HepG2 (cell line): ENCODE measurements around the gene SMYD1. TPM values are rescaled to one million over a fixed set of nuclear protein-coding genes. Genes with fewer than 3 reads are reported as not detected.

Experiments used
- ARID2 ChIP-seq: sonication (generic); formaldehyde crosslinking; IDR thresholded peaks from 2 replicates; pipeline ENCODE4 v1.8.1; 2022; ENCODE audit warnings: mild to moderate bottlenecking, missing genetic modification reagents, borderline replicate concordance
- DPF2 ChIP-seq: sonication (generic); formaldehyde crosslinking; IDR thresholded peaks from 2 replicates; pipeline ENCODE4 v1.4.0; 2020; ENCODE audit warnings: mild to moderate bottlenecking, low read depth, missing genetic modification reagents, borderline replicate concordance
- FOXM1 ChIP-seq: sonication (generic); formaldehyde crosslinking; IDR thresholded peaks from 2 replicates; pipeline ENCODE4 v1.5.0; 2020; ENCODE audit warnings: missing genetic modification reagents
- KLF13 ChIP-seq: sonication (generic); formaldehyde crosslinking; IDR thresholded peaks from 2 replicates; pipeline ENCODE4 v1.4.0; 2020; ENCODE audit warnings: mild to moderate bottlenecking, missing genetic modification reagents
- MXD4 ChIP-seq: IDR thresholded peaks from 2 replicates; pipeline ENCODE4 v1.6.1; 2016; ENCODE audit warnings: mild to moderate bottlenecking, missing biosample characterization, missing genetic modification reagents
- NCOA5 ChIP-seq: sonication (generic); formaldehyde crosslinking; IDR thresholded peaks from 2 replicates; pipeline ENCODE4 v1.4.0; 2020; ENCODE audit warnings: missing genetic modification reagents
- RFX1 ChIP-seq: fragments of 450-650 bp; IDR thresholded peaks from 2 replicates; pipeline ENCODE4 v1.6.1; 2017
- RFX3 ChIP-seq: IDR thresholded peaks from 2 replicates; pipeline ENCODE4 v1.6.1; 2016; ENCODE audit warnings: missing biosample characterization, missing genetic modification reagents
- RORA ChIP-seq: sonication (generic); formaldehyde crosslinking; IDR thresholded peaks from 2 replicates; pipeline ENCODE4 v1.5.0; 2020; ENCODE audit warnings: mild to moderate bottlenecking, missing genetic modification reagents, moderate library complexity
- TARDBP ChIP-seq: sonication (generic); formaldehyde crosslinking; IDR thresholded peaks from 2 replicates; pipeline ENCODE4 v1.8.0; 2022; ENCODE audit warnings: mild to moderate bottlenecking, missing genetic modification reagents
- TCF12 ChIP-seq, 2 experiments: fragments of 450-650 bp in 1 of 2; sonication (generic) in 1 of 2; formaldehyde crosslinking in 1 of 2; IDR thresholded peaks; 2 replicates each; pipeline versions ENCODE4 v1.6.1 to v1.8.0; 2017 to 2022; ENCODE audit warnings: antibody characterized with exemption in 1 of 2, mild to moderate bottlenecking in 1 of 2, missing genetic modification reagents in 1 of 2, moderate library complexity in 1 of 2
- TSC22D2 ChIP-seq: sonication (generic); formaldehyde crosslinking; IDR thresholded peaks from 2 replicates; pipeline ENCODE4 v1.5.1; 2020; ENCODE audit warnings: missing genetic modification reagents, mild to moderate bottlenecking, borderline replicate concordance
- ZBTB20 ChIP-seq: sonication (generic); formaldehyde crosslinking; IDR thresholded peaks from 2 replicates; pipeline ENCODE4 v1.8.1; 2023; ENCODE audit warnings: missing genetic modification reagents, low read depth, mild to moderate bottlenecking, borderline replicate concordance
- ZNF652 ChIP-seq: IDR thresholded peaks from 2 replicates; pipeline ENCODE4 v1.6.1; 2016; ENCODE audit warnings: low read depth, borderline replicate concordance
- ZNF879 ChIP-seq: sonication (generic); formaldehyde crosslinking; IDR thresholded peaks from 2 replicates; pipeline ENCODE4 v1.8.1; 2023; ENCODE audit warnings: missing genetic modification reagents
- polyA plus RNA-seq, 8 experiments: library from polyadenylated mRNA; depleted of rRNA in 3 of 8; stranded (reverse) in 7 of 8; unstranded in 1 of 8; fragments of >200 nt; fragmentation: Illumina TruSeq in 4 of 8; extraction: Trizol in 4 of 8; gene quantifications; 2 replicates each; pipeline versions ENCODE4 v1.2.1 to v1.2.3, GENCODE V29; 2011 to 2016; ENCODE audit warnings: low read depth in 4 of 8, missing spikeins in 1 of 8, mixed read lengths in 1 of 8; ENCODE audit not compliant: insufficient read depth in 1 of 8
- total RNA-seq, 5 experiments: library from RNA; depleted of rRNA; stranded (reverse); fragments of >200 nt; fragmentation: Illumina TruSeq; extraction: Trizol; gene quantifications; 2 replicates each; pipeline ENCODE4 v1.2.3, GENCODE V29; 2016; ENCODE audit warnings: low read depth in 1 of 5
- TF ChIP-seq, protein P1 (sequence below): sonication (generic); formaldehyde crosslinking; IDR thresholded peaks from 2 replicates; pipeline ENCODE4 v1.5.0; 2020; ENCODE audit warnings: missing genetic modification reagents
- TF ChIP-seq, protein P2 (sequence below): fragments of 450-650 bp; IDR thresholded peaks from 2 replicates; pipeline ENCODE4 v1.6.1; 2017; ENCODE audit warnings: mild to moderate bottlenecking
- TF ChIP-seq, protein P3 (sequence below): sonication (generic); formaldehyde crosslinking; IDR thresholded peaks from 2 replicates; pipeline ENCODE4 v1.8.1; 2023; ENCODE audit warnings: mild to moderate bottlenecking, inconsistent platforms, moderate library complexity, missing genetic modification reagents, borderline replicate concordance
- TF ChIP-seq, protein P4 (sequence below): sonication (generic); formaldehyde crosslinking; IDR thresholded peaks from 2 replicates; pipeline ENCODE4 v1.5.1; 2020; ENCODE audit warnings: mild to moderate bottlenecking, missing genetic modification reagents, moderate library complexity

Gene SMYD1
- total and polyA plus RNA-seq, 2 of the 13 experiments (the other 11 are each of a cell fraction or from before 2014, with no cell fraction given), result not detected

DNA sequence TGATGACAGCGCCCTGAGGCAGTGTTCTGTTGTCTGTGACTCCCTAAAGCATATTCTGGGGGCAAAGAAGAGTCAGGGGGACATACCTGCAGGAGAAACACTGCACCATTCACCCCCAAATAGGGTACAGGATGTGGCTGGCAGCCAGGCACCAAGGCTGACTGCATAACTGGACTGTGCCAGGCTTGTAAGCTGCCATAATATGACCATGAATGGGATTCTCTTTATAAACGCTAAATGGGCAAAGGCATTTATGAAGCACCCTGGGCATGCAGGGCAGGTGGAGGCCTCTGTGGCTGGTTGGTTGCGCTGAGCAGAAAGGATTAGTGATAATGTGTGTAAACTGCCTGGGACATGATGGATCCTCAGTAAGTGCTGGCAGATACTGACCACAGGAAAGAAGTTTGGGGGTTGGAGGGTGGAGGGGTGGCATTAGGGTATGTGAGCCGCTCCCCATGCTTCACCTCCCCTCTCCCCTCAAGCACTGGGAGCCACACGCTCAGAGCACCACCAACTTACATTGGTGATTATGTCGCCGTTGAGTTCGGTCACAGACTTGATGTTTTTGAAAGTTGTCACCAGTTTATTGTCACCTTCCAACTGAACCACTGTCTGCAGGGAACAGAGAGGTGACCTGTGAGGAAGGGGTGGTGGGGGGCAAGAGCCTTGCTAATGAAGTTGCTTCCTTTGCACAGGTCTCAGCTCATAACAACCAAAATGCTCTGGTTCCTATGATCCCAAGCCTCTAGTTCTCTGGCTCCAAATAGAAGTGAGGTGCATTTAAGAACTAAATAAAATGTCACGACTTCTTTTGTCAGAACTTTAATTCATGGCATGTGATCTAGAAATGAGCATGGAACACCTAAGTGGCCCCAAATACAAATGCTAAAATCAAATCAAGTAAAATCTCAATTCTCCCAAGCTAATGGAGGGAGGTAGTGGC, 56.6 kb downstream of the SMYD1 start (continued):
- TF ChIP-seq TCF12 (IDR thresholded peaks at IDR 0.05), result no peak
- TF ChIP-seq TCF12 (CRISPR knock-in tag; IDR thresholded peaks at IDR 0.05), result no peak
- no peak for TF ChIP-seq ZNF652 (CRISPR knock-in tag)
- peak; percentile 64; the same call in 1 of the 2 replicates for TF ChIP-seq ARID2 (CRISPR knock-in tag)
- TF ChIP-seq RORA (CRISPR knock-in tag), result no peak
- TF ChIP-seq, protein P1, sequence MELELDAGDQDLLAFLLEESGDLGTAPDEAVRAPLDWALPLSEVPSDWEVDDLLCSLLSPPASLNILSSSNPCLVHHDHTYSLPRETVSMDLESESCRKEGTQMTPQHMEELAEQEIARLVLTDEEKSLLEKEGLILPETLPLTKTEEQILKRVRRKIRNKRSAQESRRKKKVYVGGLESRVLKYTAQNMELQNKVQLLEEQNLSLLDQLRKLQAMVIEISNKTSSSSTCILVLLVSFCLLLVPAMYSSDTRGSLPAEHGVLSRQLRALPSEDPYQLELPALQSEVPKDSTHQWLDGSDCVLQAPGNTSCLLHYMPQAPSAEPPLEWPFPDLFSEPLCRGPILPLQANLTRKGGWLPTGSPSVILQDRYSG (CRISPR knock-in tag), result no peak
- TF ChIP-seq FOXM1 (CRISPR knock-in tag), result no peak
- no peak for TF ChIP-seq NCOA5
- TF ChIP-seq RFX1, result no peak
- no peak for TF ChIP-seq ZBTB20
- TF ChIP-seq, protein P2, sequence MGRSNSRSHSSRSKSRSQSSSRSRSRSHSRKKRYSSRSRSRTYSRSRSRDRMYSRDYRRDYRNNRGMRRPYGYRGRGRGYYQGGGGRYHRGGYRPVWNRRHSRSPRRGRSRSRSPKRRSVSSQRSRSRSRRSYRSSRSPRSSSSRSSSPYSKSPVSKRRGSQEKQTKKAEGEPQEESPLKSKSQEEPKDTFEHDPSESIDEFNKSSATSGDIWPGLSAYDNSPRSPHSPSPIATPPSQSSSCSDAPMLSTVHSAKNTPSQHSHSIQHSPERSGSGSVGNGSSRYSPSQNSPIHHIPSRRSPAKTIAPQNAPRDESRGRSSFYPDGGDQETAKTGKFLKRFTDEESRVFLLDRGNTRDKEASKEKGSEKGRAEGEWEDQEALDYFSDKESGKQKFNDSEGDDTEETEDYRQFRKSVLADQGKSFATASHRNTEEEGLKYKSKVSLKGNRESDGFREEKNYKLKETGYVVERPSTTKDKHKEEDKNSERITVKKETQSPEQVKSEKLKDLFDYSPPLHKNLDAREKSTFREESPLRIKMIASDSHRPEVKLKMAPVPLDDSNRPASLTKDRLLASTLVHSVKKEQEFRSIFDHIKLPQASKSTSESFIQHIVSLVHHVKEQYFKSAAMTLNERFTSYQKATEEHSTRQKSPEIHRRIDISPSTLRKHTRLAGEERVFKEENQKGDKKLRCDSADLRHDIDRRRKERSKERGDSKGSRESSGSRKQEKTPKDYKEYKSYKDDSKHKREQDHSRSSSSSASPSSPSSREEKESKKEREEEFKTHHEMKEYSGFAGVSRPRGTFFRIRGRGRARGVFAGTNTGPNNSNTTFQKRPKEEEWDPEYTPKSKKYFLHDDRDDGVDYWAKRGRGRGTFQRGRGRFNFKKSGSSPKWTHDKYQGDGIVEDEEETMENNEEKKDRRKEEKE, result no peak
- TF ChIP-seq, protein P3, sequence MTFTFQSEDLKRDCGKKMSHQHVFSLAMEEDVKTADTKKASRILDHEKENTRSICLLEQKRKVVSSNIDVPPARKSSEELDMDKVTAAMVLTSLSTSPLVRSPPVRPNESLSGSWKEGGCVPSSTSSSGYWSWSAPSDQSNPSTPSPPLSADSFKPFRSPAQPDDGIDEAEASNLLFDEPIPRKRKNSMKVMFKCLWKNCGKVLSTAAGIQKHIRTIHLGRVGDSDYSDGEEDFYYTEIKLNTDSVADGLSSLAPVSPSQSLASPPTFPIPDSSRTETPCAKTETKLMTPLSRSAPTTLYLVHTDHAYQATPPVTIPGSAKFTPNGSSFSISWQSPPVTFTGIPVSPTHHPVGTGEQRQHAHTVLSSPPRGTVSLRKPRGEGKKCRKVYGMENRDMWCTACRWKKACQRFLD, result no peak
- no peak for TF ChIP-seq ZNF879 (CRISPR knock-in tag)
- TF ChIP-seq, protein P4, sequence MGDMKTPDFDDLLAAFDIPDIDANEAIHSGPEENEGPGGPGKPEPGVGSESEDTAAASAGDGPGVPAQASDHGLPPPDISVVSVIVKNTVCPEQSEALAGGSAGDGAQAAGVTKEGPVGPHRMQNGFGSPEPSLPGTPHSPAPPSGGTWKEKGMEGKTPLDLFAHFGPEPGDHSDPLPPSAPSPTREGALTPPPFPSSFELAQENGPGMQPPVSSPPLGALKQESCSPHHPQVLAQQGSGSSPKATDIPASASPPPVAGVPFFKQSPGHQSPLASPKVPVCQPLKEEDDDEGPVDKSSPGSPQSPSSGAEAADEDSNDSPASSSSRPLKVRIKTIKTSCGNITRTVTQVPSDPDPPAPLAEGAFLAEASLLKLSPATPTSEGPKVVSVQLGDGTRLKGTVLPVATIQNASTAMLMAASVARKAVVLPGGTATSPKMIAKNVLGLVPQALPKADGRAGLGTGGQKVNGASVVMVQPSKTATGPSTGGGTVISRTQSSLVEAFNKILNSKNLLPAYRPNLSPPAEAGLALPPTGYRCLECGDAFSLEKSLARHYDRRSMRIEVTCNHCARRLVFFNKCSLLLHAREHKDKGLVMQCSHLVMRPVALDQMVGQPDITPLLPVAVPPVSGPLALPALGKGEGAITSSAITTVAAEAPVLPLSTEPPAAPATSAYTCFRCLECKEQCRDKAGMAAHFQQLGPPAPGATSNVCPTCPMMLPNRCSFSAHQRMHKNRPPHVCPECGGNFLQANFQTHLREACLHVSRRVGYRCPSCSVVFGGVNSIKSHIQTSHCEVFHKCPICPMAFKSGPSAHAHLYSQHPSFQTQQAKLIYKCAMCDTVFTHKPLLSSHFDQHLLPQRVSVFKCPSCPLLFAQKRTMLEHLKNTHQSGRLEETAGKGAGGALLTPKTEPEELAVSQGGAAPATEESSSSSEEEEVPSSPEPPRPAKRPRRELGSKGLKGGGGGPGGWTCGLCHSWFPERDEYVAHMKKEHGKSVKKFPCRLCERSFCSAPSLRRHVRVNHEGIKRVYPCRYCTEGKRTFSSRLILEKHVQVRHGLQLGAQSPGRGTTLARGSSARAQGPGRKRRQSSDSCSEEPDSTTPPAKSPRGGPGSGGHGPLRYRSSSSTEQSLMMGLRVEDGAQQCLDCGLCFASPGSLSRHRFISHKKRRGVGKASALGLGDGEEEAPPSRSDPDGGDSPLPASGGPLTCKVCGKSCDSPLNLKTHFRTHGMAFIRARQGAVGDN (CRISPR knock-in tag), result 0 out of 2 replicates have a peak, but pooled peaks have one; percentile 20
- no peak for TF ChIP-seq TSC22D2 (CRISPR knock-in tag)
- no peak for TF ChIP-seq MXD4 (CRISPR knock-in tag)
- TF ChIP-seq RFX3 (CRISPR knock-in tag), result no peak
- TF ChIP-seq DPF2, result no peak
- no peak for TF ChIP-seq KLF13 (CRISPR knock-in tag)
- TF ChIP-seq TARDBP (CRISPR knock-in tag), result 0 out of 2 replicates have a peak, but pooled peaks have one; percentile 19
